ENCODE data around the gene UNK. TPM values are rescaled to one million over a fixed set of nuclear protein-coding genes. Genes with fewer than 3 reads are reported as not detected.
A peak's percentile ranks its signal among the peaks of the same experiment; 100 is the strongest.

The UNK gene
- total and polyA plus RNA-seq, 11 donors = 11.3 to 27.5 (median 16.3) TPM

GRCh38 chr17:75827308-75828075 lies 42.9 kb downstream of the UNK start:
- ATAC-seq (peak; percentile 25 to 81 (median 67)), DNase-seq (peak; percentile 69 to 88 (median 79))
- peaks cover 5 to 37% (median 23%) of the 10 kb centered on the region in 12 donors for H3K4me1 ChIP-seq
- H3K27me3 ChIP-seq = no peaks in the 10 kb centered on the region
- WGBS, 4 donors = 8 to 20% (median 11%) methylated on average over 8 to 21 of the region's 21 CpGs
- peak overlapping the region; percentile 70 to 90 (median 84) for H3K27ac ChIP-seq
- H3K36me3 ChIP-seq = peaks cover 0 to 64% (median 25%) of the 10 kb centered on the region in 9 donors
- H3K4me3 ChIP-seq = peak overlapping the region in 10 of 12 donors; percentile 27 to 56 (median 40)
- intact Hi-C loops (cut with DNase I) = loop anchor here in 4 of 10 donors (2.0 to 10.0 kb wide), 3 partner anchors 40 to 63 kb away; partner anchors contain the start of genes GALK1 (in 1 of the 4) and UNK (in 1 of the 4)
- no peaks in the 10 kb centered on the region for H3K9me3 ChIP-seq
- TF ChIP-seq POLR2A (IDR thresholded peaks at IDR 0.05) (no peak), CTCF (IDR thresholded peaks at IDR 0.05) (peak; percentile 59 to 83 (median 68))

- H3K36me3 ChIP-seq = peaks cover 0 to 58% (median 20%) of the 10 kb centered on the region in 9 donors
- no peaks in the 10 kb centered on the region for H3K9me3 ChIP-seq
- no peak for DNase-seq
- peak overlapping the region in 11 of 12 donors; percentile 71 to 90 (median 84) for H3K27ac ChIP-seq
- 36 to 49% (median 40%) methylated on average over 10 to 11 of the region's 11 CpGs for WGBS, 4 donors
- no peak for TF ChIP-seq POLR2A (IDR thresholded peaks at IDR 0.05)
- ATAC-seq = peak in 1 of 4 donors; percentile 11
- intact Hi-C loops (cut with DNase I) = loop anchor here in 3 of 10 donors (5.0 to 10.0 kb wide), 2 partner anchors 41 to 63 kb away; partner anchors contain the start of gene GALK1 (in 1 of the 3)
- no peaks in the 10 kb centered on the region for H3K27me3 ChIP-seq
- peak overlapping the region in 10 of 12 donors; percentile 27 to 56 (median 40) for H3K4me3 ChIP-seq
- H3K4me1 ChIP-seq = peaks cover 5 to 42% (median 28%) of the 10 kb centered on the region in 12 donors
Observed at GRCh38 chr17:75828076-75828400, 43.4 kb downstream of the UNK start.

- no peak overlapping the region for H3K4me3 ChIP-seq
- intact Hi-C loops (cut with DNase I) = loop anchor here in 3 of 10 donors (5.0 to 10.0 kb wide), 2 partner anchors 41 to 64 kb away; partner anchors contain the start of gene GALK1 (in 1 of the 3)
- 81 to 92% (median 92%) methylated on average over 3 to 19 of the region's 19 CpGs; no CpG with 5 or more reads in 1 of the 4 donors for WGBS, 4 donors
- H3K4me1 ChIP-seq = peaks cover 5 to 49% (median 35%) of the 10 kb centered on the region in 12 donors
- H3K36me3 ChIP-seq = peaks cover 0 to 57% (median 13%) of the 10 kb centered on the region in 9 donors
- H3K27ac ChIP-seq = peak overlapping the region in 3 of 12 donors; percentile 77 to 89 (median 84)
- no peaks in the 10 kb centered on the region for H3K27me3 ChIP-seq
- no peak for DNase-seq
- no peak for ATAC-seq
- no peak for TF ChIP-seq CTCF (IDR thresholded peaks at IDR 0.05)
- no peak for TF ChIP-seq POLR2A (IDR thresholded peaks at IDR 0.05)
- H3K9me3 ChIP-seq = no peaks in the 10 kb centered on the region
Observed at GRCh38 chr17:75828741-75829140, 44.1 kb downstream of the UNK start.

- WGBS, 4 donors = 84 to 95% (median 90%) methylated on average over 6 to 7 of the region's 7 CpGs
- no peak for DNase-seq
- ATAC-seq = no peak
Observed at GRCh38 chr17:75829747-75830146, 45.1 kb downstream of the UNK start.

More at GRCh38 chr17:75829747-75830146, 45.1 kb downstream of the UNK start:
- H3K9me3 ChIP-seq = no peaks in the 10 kb centered on the region
- H3K36me3 ChIP-seq = peaks cover 0 to 57% (median 3%) of the 10 kb centered on the region in 9 donors
- no peak overlapping the region for H3K27ac ChIP-seq
- H3K27me3 ChIP-seq = no peaks in the 10 kb centered on the region
- H3K4me3 ChIP-seq = no peak overlapping the region
- TF ChIP-seq CTCF (IDR thresholded peaks at IDR 0.05) (no peak), POLR2A (IDR thresholded peaks at IDR 0.05) (no peak)
- peaks cover 5 to 52% (median 32%) of the 10 kb centered on the region in 12 donors for H3K4me1 ChIP-seq
- intact Hi-C loops (cut with DNase I) = loop anchor here in 4 of 10 donors (5.0 to 10.0 kb wide), 3 partner anchors 42 to 65 kb away; partner anchors contain the start of gene GALK1 (in 1 of the 4)

All from heart left ventricle (tissue), 16 donors.